ENCODE measurements around the gene AHI1. TPM values are rescaled to one million over a fixed set of nuclear protein-coding genes. Genes with fewer than 3 reads are reported as not detected.

The AHI1 gene
- total RNA-seq, 1 experiment from 2014 or later, result 8.9 TPM

- Histone ChIP-seq H3K9ac (ENCODE audit: low read length) (no peak overlapping the region), H3K27ac (ENCODE audit: low read length) (no peak overlapping the region), H3K9me3 (ENCODE audit: low read length) (no peaks in the 10 kb centered on the region), H4K20me1 (ENCODE audit: low read length) (no peaks in the 10 kb centered on the region), H3K4me1 (ENCODE audit: insufficient read depth, low read length) (no peaks in the 10 kb centered on the region), H3K79me2 (ENCODE audit: low read length) (no peaks in the 10 kb centered on the region), H3K36me3 (ENCODE audit: low read depth, low read length) (no peaks in the 10 kb centered on the region), H2AFZ (ENCODE audit: low read length) (no peak overlapping the region), H3F3A (ENCODE audit: low read length, unreplicated experiment) (no peaks in the 10 kb centered on the region), H3K27me3 (ENCODE audit: low read length) (no peaks in the 10 kb centered on the region), H3K4me2 (ENCODE audit: low read length) (no peak overlapping the region), H3K4me3 (ENCODE audit: low read length) (no peak overlapping the region), H3K9me2 (replicated peaks; ENCODE audit: low read length) (no peaks in the 10 kb centered on the region)
- DNase-seq (no peak), ATAC-seq (no peak)
- TF ChIP-seq EZH2phosphoT487 (IDR thresholded peaks at IDR 0.05; ENCODE audit: borderline replicate concordance, low read length), result no peak
- TF ChIP-seq EZH2 (IDR thresholded peaks at IDR 0.05; ENCODE audit: low read length, unreplicated experiment), result no peak
- TF ChIP-seq CTCF (conservative IDR thresholded peaks at IDR 0.05; ENCODE audit: low read depth, low read length), result no peak
- no TSS peak for BruUV-seq (replicated peaks)
- POLR2A ChIA-PET (ENCODE audit: unreplicated experiment), result no interaction called here
- CTCF ChIA-PET, result interaction anchor here (0.6 kb wide), 1 partner anchor 365 kb away, joined by 3 read pairs; no protein-coding TSS in a partner anchor
- intact Hi-C loops (cut with micrococcal nuclease), result no loop called here
These were observed 191.9 kb downstream of the AHI1 start for GRCh38 chr6:135305684-135306083.

GRCh38 chr6:135304883-135305282, 192.7 kb downstream of the AHI1 start:
- ATAC-seq, result no peak
- H3K36me3 ChIP-seq (ENCODE audit: low read depth, low read length), result no peaks in the 10 kb centered on the region
- H3K27me3 ChIP-seq (ENCODE audit: low read length), result no peaks in the 10 kb centered on the region
- H4K20me1 ChIP-seq (ENCODE audit: low read length), result no peaks in the 10 kb centered on the region
- no peaks in the 10 kb centered on the region for H3F3A ChIP-seq (ENCODE audit: low read length, unreplicated experiment)
- H3K4me2 ChIP-seq (ENCODE audit: low read length), result no peak overlapping the region
- H3K79me2 ChIP-seq (ENCODE audit: low read length), result no peaks in the 10 kb centered on the region
- no peaks in the 10 kb centered on the region for H3K4me1 ChIP-seq (ENCODE audit: insufficient read depth, low read length)
- no peak overlapping the region for H3K4me3 ChIP-seq (ENCODE audit: low read length)
- ChIA-PET CTCF (interaction anchor here (0.6 kb wide), 1 partner anchor 364 kb away, joined by 3 read pairs; no protein-coding TSS in a partner anchor), POLR2A (ENCODE audit: unreplicated experiment) (no interaction called here)
- no TSS peak for BruUV-seq (replicated peaks)
- intact Hi-C loops (cut with micrococcal nuclease), result no loop called here
- TF ChIP-seq CTCF (conservative IDR thresholded peaks at IDR 0.05; ENCODE audit: low read depth, low read length) (no peak), EZH2phosphoT487 (IDR thresholded peaks at IDR 0.05; ENCODE audit: borderline replicate concordance, low read length) (no peak), EZH2 (IDR thresholded peaks at IDR 0.05; ENCODE audit: low read length, unreplicated experiment) (no peak)
- H2AFZ ChIP-seq (ENCODE audit: low read length), result no peak overlapping the region
- no peak overlapping the region for H3K9ac ChIP-seq (ENCODE audit: low read length)
- DNase-seq, result no peak
- no peaks in the 10 kb centered on the region for H3K9me2 ChIP-seq (replicated peaks; ENCODE audit: low read length)
- H3K27ac ChIP-seq (ENCODE audit: low read length), result no peak overlapping the region
- no peaks in the 10 kb centered on the region for H3K9me3 ChIP-seq (ENCODE audit: low read length)

- CTCF ChIA-PET, result no interaction called here
These were observed 196.2 kb downstream of the AHI1 start for GRCh38 chr6:135301304-135301703.

More at GRCh38 chr6:135301304-135301703, 196.2 kb downstream of the AHI1 start:
- Histone ChIP-seq H3K9ac (ENCODE audit: low read length) (no peak overlapping the region), H3K36me3 (ENCODE audit: low read depth, low read length) (no peaks in the 10 kb centered on the region), H4K20me1 (ENCODE audit: low read length) (no peaks in the 10 kb centered on the region), H3K27me3 (ENCODE audit: low read length) (no peaks in the 10 kb centered on the region), H3K4me1 (ENCODE audit: insufficient read depth, low read length) (no peaks in the 10 kb centered on the region), H2AFZ (ENCODE audit: low read length) (no peak overlapping the region), H3K9me3 (ENCODE audit: low read length) (no peaks in the 10 kb centered on the region), H3K79me2 (ENCODE audit: low read length) (no peaks in the 10 kb centered on the region), H3K27ac (ENCODE audit: low read length) (no peak overlapping the region), H3K4me3 (ENCODE audit: low read length) (no peak overlapping the region), H3F3A (ENCODE audit: low read length, unreplicated experiment) (no peaks in the 10 kb centered on the region), H3K4me2 (ENCODE audit: low read length) (no peak overlapping the region), H3K9me2 (replicated peaks; ENCODE audit: low read length) (no peaks in the 10 kb centered on the region)
- POLR2A ChIA-PET (ENCODE audit: unreplicated experiment), result no interaction called here
- DNase-seq, result no peak
- TF ChIP-seq EZH2phosphoT487 (IDR thresholded peaks at IDR 0.05; ENCODE audit: borderline replicate concordance, low read length), result no peak
- TF ChIP-seq CTCF (conservative IDR thresholded peaks at IDR 0.05; ENCODE audit: low read depth, low read length), result no peak
- TF ChIP-seq EZH2 (IDR thresholded peaks at IDR 0.05; ENCODE audit: low read length, unreplicated experiment), result no peak
- BruUV-seq (replicated peaks), result no TSS peak
- intact Hi-C loops (cut with micrococcal nuclease), result no loop called here
- ATAC-seq, result no peak

Data from PC-3 (cell line).